HepG2 (cell line): ENCODE measurements around the gene CAP2. TPM values are rescaled to one million over a fixed set of nuclear protein-coding genes. Genes with fewer than 3 reads are reported as not detected.

ENCODE experiments used
- ATAC-seq: fragments of 200-7000 bp; cut with Tn5 transposase; 3 replicates; pipeline ENCODE4 v1.9.1; 2020; ENCODE audit warnings: mild to moderate bottlenecking, moderate library complexity
- BruUV-seq: library from RNA; stranded (reverse); fragments of 400-500 nt; replicated peaks from 2 replicates; lab custom pipeline; 2021; lab: Mats Ljungman, UMichigan
- CTCF ChIA-PET: fragments of 300-600 bp; formaldehyde crosslinking; extraction: SDS; loops from one replicate; lab custom pipeline; 2021; ENCODE audit warnings: low total read pairs, inconsistent platforms, low intra/inter-chr PET ratio; lab: Yijun Ruan, JAX
- POLR2A ChIA-PET: fragments of 350-600 bp; sonication (Branson Sonifier 250); formaldehyde crosslinking; loops from one replicate; lab custom pipeline; 2020; ENCODE audit warnings: antibody characterized with exemption, inconsistent platforms; lab: Yijun Ruan, JAX
- DNase-seq: peaks from one replicate; pipeline ENCODE4 v3.0.0-alpha.2; 2015; ENCODE audit warnings: low spot score
- FAIRE-seq: peaks from 3 replicates; lab custom pipeline; 2011; peaks lifted over from hg19 to GRCh38; lab: Jason Lieb, UNC
- H2AFZ ChIP-seq: one replicate; pipeline ENCODE4 v1.6.1; 2011; ENCODE audit warnings: low read length, inconsistent platforms
- H3K27ac ChIP-seq: fragments of 300-600 bp; 3 replicates; pipeline ENCODE4 v1.8.0; 2011; ENCODE audit warnings: mixed run types, mild to moderate bottlenecking, mixed read lengths, low read length, inconsistent platforms; ENCODE audit not compliant: insufficient read depth; ENCODE audit errors: extremely low read length
- H3K27me3 ChIP-seq, 2 experiments: fragments of 200-600 bp in 1 of 2; 2 replicates in 1 of 2; 3 replicates in 1 of 2; pipeline versions ENCODE4 v1.6.0 to v1.8.0; 2011; ENCODE audit warnings: low read length in 2 of 2, mild to moderate bottlenecking in 2 of 2, moderate library complexity in 2 of 2, inconsistent platforms in 1 of 2; ENCODE audit not compliant: insufficient read depth in 2 of 2, control insufficient read depth in 1 of 2
- H3K36me3 ChIP-seq, 2 experiments: fragments of 200-600 bp in 1 of 2; replicated peaks in 1 of 2; 2 replicates in 1 of 2; 3 replicates in 1 of 2; pipeline versions ENCODE4 v1.5.1 to v1.8.0; 2011; ENCODE audit warnings: low read length in 2 of 2, inconsistent platforms in 1 of 2; ENCODE audit not compliant: insufficient read depth in 2 of 2, control insufficient read depth in 1 of 2
- H3K4me1 ChIP-seq: 2 replicates; pipeline ENCODE4 v1.5.1; 2012; ENCODE audit warnings: low read length, inconsistent platforms; ENCODE audit not compliant: insufficient read depth
- H3K4me2 ChIP-seq: 2 replicates; pipeline ENCODE4 v1.6.0; 2011; ENCODE audit warnings: low read depth, low read length, inconsistent platforms
- H3K4me3 ChIP-seq, 3 experiments: fragments of 200-600 bp in 1 of 3; sonication (generic), shearing (Covaris generic) in 1 of 3; replicated peaks in 1 of 3; 2 replicates each; pipeline ENCODE4 v1.5.1; 2011 to 2016; ENCODE audit warnings: low read length in 3 of 3, inconsistent platforms in 2 of 3, low read depth in 2 of 3, mild to moderate bottlenecking in 2 of 3, control low read depth in 1 of 3, mixed read lengths in 1 of 3; ENCODE audit not compliant: insufficient read depth in 1 of 3
- H3K79me2 ChIP-seq: one replicate; pipeline ENCODE4 v1.6.1; 2011; ENCODE audit warnings: low read length, inconsistent platforms; ENCODE audit not compliant: insufficient read depth
- H3K9ac ChIP-seq: 2 replicates; pipeline ENCODE4 v1.6.0; 2011; ENCODE audit warnings: mild to moderate bottlenecking, low read depth, low read length, inconsistent platforms; ENCODE audit not compliant: insufficient read depth
- H3K9me3 ChIP-seq: 2 replicates; pipeline ENCODE4 v1.5.1; 2012; ENCODE audit warnings: mild to moderate bottlenecking, low read length
- H4K20me1 ChIP-seq: 2 replicates; pipeline ENCODE4 v1.6.0; 2011; ENCODE audit warnings: inconsistent platforms, mild to moderate bottlenecking, low read length, moderate library complexity; ENCODE audit not compliant: insufficient read depth
- EHMT2 ChIP-seq: fragments of 200-600 bp; sonication (generic); IDR thresholded peaks from 2 replicates; pipeline ENCODE4 v1.7.0; 2017; ENCODE audit warnings: antibody characterized with exemption, low read depth, low read length, borderline replicate concordance
- GATA4 ChIP-seq: sonication (generic); IDR thresholded peaks from 2 replicates; pipeline ENCODE4 v1.6.1; 2016; ENCODE audit warnings: antibody characterized with exemption, low read depth, borderline replicate concordance
- IKZF4 ChIP-seq: sonication (generic); formaldehyde crosslinking; IDR thresholded peaks from 2 replicates; pipeline ENCODE4 v1.5.1; 2020; ENCODE audit warnings: borderline replicate concordance, mild to moderate bottlenecking, low read depth, missing genetic modification reagents; ENCODE audit errors: not compliant biosample characterization
- NPAS2 ChIP-seq: sonication (generic); formaldehyde crosslinking; IDR thresholded peaks from 2 replicates; pipeline ENCODE4 v1.8.0; 2022; ENCODE audit warnings: mild to moderate bottlenecking, missing genetic modification reagents, borderline replicate concordance
- PHF20 ChIP-seq: sonication (generic); formaldehyde crosslinking; IDR thresholded peaks from 2 replicates; pipeline ENCODE4 v1.5.0; 2020; ENCODE audit warnings: mild to moderate bottlenecking, missing genetic modification reagents
- SETDB1 ChIP-seq: sonication (generic); formaldehyde crosslinking; IDR thresholded peaks from 2 replicates; pipeline ENCODE4 v1.5.1; 2020; ENCODE audit warnings: missing genetic modification reagents, mild to moderate bottlenecking, borderline replicate concordance
- SP1 ChIP-seq, 2 experiments: fragments of 450-650 bp in 1 of 2; sonication (generic) in 1 of 2; formaldehyde crosslinking in 1 of 2; IDR thresholded peaks; 2 replicates each; pipeline versions ENCODE4 v1.4.0 to v1.6.1; 2016 to 2020; ENCODE audit warnings: missing genetic modification reagents in 1 of 2
- SP2 ChIP-seq: sonication (generic); formaldehyde crosslinking; IDR thresholded peaks from 2 replicates; pipeline ENCODE4 v1.5.1; 2020; ENCODE audit warnings: mild to moderate bottlenecking, missing genetic modification reagents
- SYNCRIP ChIP-seq: fragments of 200-400 bp; formaldehyde crosslinking; IDR thresholded peaks from 2 replicates; pipeline ENCODE4 v1.6.1; 2018; ENCODE audit warnings: mild to moderate bottlenecking, low read depth, low read length; ENCODE audit not compliant: insufficient read depth
- THYN1 ChIP-seq: sonication (generic); formaldehyde crosslinking; IDR thresholded peaks from 2 replicates; pipeline ENCODE4 v1.8.1; 2023; ENCODE audit warnings: low read depth, mild to moderate bottlenecking, moderate library complexity, missing genetic modification reagents, borderline replicate concordance
- ZC3H4 ChIP-seq: sonication (generic); formaldehyde crosslinking; IDR thresholded peaks from 2 replicates; pipeline ENCODE4 v1.4.0; 2020; ENCODE audit warnings: missing genetic modification reagents, borderline replicate concordance
- ZNF33B ChIP-seq: sonication (generic); formaldehyde crosslinking; IDR thresholded peaks from 2 replicates; pipeline ENCODE4 v1.5.1; 2020; ENCODE audit warnings: mild to moderate bottlenecking, missing genetic modification reagents
- ZNF367 ChIP-seq: sonication (generic); formaldehyde crosslinking; IDR thresholded peaks from 2 replicates; pipeline ENCODE4 v1.4.0; 2020; ENCODE audit warnings: missing genetic modification reagents, borderline replicate concordance
- ZNF557 ChIP-seq: sonication (generic); formaldehyde crosslinking; IDR thresholded peaks from 2 replicates; pipeline ENCODE4 v1.4.0; 2020; ENCODE audit warnings: missing genetic modification reagents
- ZNF589 ChIP-seq: sonication (generic); formaldehyde crosslinking; conservative IDR thresholded peaks from 2 replicates; pipeline ENCODE4 v1.8.0; 2022; ENCODE audit warnings: mild to moderate bottlenecking, moderate library complexity, missing genetic modification reagents
- ZNF605 ChIP-seq: sonication (generic); formaldehyde crosslinking; IDR thresholded peaks from 2 replicates; pipeline ENCODE4 v1.8.0; 2022; ENCODE audit warnings: mild to moderate bottlenecking, missing genetic modification reagents
- WGBS: methylation state at CpG from one replicate; pipeline ENCODE4 v1.1.6; 2017; ENCODE audit warnings: low lambda C conversion rate; 5-methylcytosine and 5-hydroxymethylcytosine counted together
- in situ Hi-C: cut with HindIII; loops from 2 replicates; pipeline ENCODE4 v1.10.0; 2017; ENCODE audit warnings: low pct_unique_long_range_greater_than_20kb; ENCODE audit not compliant: extremely low pct_ligation_motif_present
- intact Hi-C: fragments of 100-400 bp; cut with micrococcal nuclease; formaldehyde crosslinking; loops from one replicate; pipeline ENCODE4 v1.10.0; 2022; ENCODE audit not compliant: unreplicated experiment
- polyA plus RNA-seq, 8 experiments: library from polyadenylated mRNA; depleted of rRNA in 3 of 8; stranded (reverse) in 7 of 8; unstranded in 1 of 8; fragments of >200 nt; fragmentation: Illumina TruSeq in 4 of 8; extraction: Trizol in 4 of 8; gene quantifications; 2 replicates each; pipeline versions ENCODE4 v1.2.1 to v1.2.3, GENCODE V29; 2011 to 2016; ENCODE audit warnings: low read depth in 4 of 8, missing spikeins in 1 of 8, mixed read lengths in 1 of 8; ENCODE audit not compliant: insufficient read depth in 1 of 8
- total RNA-seq, 5 experiments: library from RNA; depleted of rRNA; stranded (reverse); fragments of >200 nt; fragmentation: Illumina TruSeq; extraction: Trizol; gene quantifications; 2 replicates each; pipeline ENCODE4 v1.2.3, GENCODE V29; 2016; ENCODE audit warnings: low read depth in 1 of 5
- TF ChIP-seq, protein P1 (sequence below): fragments of 450-650 bp; IDR thresholded peaks from 2 replicates; pipeline ENCODE4 v1.6.1; 2017
- TF ChIP-seq, protein P2 (sequence below): sonication (generic); formaldehyde crosslinking; IDR thresholded peaks from 2 replicates; pipeline ENCODE4 v1.5.0; 2020; ENCODE audit warnings: mild to moderate bottlenecking, missing genetic modification reagents

Gene CAP2
- total and polyA plus RNA-seq, 2 of the 13 experiments (the other 11 are each of a cell fraction or from before 2014, with no cell fraction given), result 7.9 to 53.1 TPM

DNA sequence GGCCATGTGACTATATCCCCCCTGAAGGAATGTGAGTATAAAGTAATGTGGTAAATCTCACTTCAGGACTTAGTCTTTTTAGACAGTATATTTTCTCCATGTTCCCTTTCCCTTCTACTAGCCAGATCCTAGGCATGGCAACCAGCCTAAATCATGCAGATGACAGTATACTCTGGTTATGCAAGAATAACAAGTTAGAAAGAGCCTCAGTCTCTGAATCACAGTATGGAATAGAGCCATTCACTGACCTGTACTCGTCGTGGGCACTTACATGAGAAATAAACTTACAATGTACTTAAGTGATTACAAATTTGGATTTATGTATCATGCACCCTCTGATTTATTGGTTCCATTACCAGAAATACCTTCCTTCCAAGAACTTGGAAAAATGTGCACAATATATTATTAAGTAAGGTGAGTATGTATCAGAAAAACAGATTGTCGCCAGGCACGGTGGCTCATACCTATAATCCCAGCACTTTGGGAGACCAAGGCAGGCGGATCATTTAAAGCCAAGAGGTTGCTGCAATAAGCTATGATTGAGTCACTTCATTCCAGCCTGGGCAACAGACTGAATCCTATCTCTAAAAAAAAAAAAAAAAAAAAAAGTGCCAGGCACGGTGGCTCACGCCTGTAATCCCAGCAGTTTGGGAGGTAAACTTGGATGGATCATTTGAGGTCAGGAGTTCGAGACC is 181.6 kb downstream of the CAP2 start:
- intact Hi-C loops, result no loop called here
- no TSS peak for BruUV-seq
- no peak for ATAC-seq
- CTCF ChIA-PET, result no interaction called here
- TF ChIP-seq IKZF4 (CRISPR knock-in tag) (no peak), SP2 (CRISPR knock-in tag) (no peak), ZNF33B (CRISPR knock-in tag) (no peak), THYN1 (no peak), NPAS2 (CRISPR knock-in tag) (no peak), PHF20 (CRISPR knock-in tag) (no peak), ZNF557 (no peak), GATA4 (no peak), SYNCRIP (no peak), ZNF605 (CRISPR knock-in tag) (no peak), EHMT2 (no peak), ZC3H4 (CRISPR knock-in tag) (no peak), ZNF367 (CRISPR knock-in tag) (no peak), SP1 (IDR thresholded peaks at IDR 0.05) (no peak), SP1 (CRISPR knock-in tag; IDR thresholded peaks at IDR 0.05) (no peak), ZNF589 (no peak), SETDB1 (CRISPR knock-in tag) (no peak)
- TF ChIP-seq, protein P1, sequence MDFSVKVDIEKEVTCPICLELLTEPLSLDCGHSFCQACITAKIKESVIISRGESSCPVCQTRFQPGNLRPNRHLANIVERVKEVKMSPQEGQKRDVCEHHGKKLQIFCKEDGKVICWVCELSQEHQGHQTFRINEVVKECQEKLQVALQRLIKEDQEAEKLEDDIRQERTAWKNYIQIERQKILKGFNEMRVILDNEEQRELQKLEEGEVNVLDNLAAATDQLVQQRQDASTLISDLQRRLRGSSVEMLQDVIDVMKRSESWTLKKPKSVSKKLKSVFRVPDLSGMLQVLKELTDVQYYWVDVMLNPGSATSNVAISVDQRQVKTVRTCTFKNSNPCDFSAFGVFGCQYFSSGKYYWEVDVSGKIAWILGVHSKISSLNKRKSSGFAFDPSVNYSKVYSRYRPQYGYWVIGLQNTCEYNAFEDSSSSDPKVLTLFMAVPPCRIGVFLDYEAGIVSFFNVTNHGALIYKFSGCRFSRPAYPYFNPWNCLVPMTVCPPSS, result no peak
- TF ChIP-seq, protein P2, sequence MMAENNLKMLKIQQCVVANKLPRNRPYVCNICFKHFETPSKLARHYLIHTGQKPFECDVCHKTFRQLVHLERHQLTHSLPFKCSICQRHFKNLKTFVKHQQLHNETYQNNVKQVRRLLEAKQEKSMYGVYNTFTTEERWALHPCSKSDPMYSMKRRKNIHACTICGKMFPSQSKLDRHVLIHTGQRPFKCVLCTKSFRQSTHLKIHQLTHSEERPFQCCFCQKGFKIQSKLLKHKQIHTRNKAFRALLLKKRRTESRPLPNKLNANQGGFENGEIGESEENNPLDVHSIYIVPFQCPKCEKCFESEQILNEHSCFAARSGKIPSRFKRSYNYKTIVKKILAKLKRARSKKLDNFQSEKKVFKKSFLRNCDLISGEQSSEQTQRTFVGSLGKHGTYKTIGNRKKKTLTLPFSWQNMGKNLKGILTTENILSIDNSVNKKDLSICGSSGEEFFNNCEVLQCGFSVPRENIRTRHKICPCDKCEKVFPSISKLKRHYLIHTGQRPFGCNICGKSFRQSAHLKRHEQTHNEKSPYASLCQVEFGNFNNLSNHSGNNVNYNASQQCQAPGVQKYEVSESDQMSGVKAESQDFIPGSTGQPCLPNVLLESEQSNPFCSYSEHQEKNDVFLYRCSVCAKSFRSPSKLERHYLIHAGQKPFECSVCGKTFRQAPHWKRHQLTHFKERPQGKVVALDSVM, result no peak
- no peak overlapping the region for H3K4me2 ChIP-seq
- H3K27ac ChIP-seq, result no peak overlapping the region
- no peak for DNase-seq
- peaks cover 8% of the 10 kb centered on the region for H3K4me1 ChIP-seq
- in situ Hi-C loops, result no loop called here
- no peak for FAIRE-seq
- H3K36me3 ChIP-seq, result no peaks in the 10 kb centered on the region
- H3K27me3 ChIP-seq, result no peaks in the 10 kb centered on the region; a peak in 1 of 5 replicates
- peaks cover 13% of the 10 kb centered on the region for H3K9me3 ChIP-seq
- WGBS, result 40% methylated on average over 8 of the region's 8 CpGs
- no peak overlapping the region for H2AFZ ChIP-seq
- H3K4me3 ChIP-seq, result no peak overlapping the region
- POLR2A ChIA-PET, result interaction anchor here (0.6 kb wide), 1 partner anchor 49 kb away, joined by 3 read pairs; no protein-coding TSS in a partner anchor
- no peaks in the 10 kb centered on the region for H4K20me1 ChIP-seq
- no peaks in the 10 kb centered on the region for H3K79me2 ChIP-seq
- no peak overlapping the region for H3K9ac ChIP-seq
